K562 (cell line): ENCODE results near the gene KCNK7. TPM values are rescaled to one million over a fixed set of nuclear protein-coding genes. Genes with fewer than 3 reads are reported as not detected.

Source experiments
- CCAR2 ChIP-seq: fragments of 200-400 bp; formaldehyde crosslinking; IDR thresholded peaks from 2 replicates; pipeline ENCODE4 v1.6.1; 2017; ENCODE audit warnings: mild to moderate bottlenecking, low read depth, low read length
- FOS ChIP-seq: IDR thresholded peaks from 3 replicates; pipeline ENCODE4 v1.6.1; 2011; ENCODE audit not compliant: insufficient read length; ENCODE audit errors: extremely low read depth
- GTF2A2 ChIP-seq: IDR thresholded peaks from 2 replicates; pipeline ENCODE4 v1.6.1; 2016; ENCODE audit warnings: mild to moderate bottlenecking, missing genetic modification characterization, missing compliant biosample characterization
- HNRNPLL ChIP-seq: fragments of 200-400 bp; formaldehyde crosslinking; IDR thresholded peaks from 2 replicates; pipeline ENCODE4 v1.6.1; 2017; ENCODE audit warnings: low read length, low read depth, mild to moderate bottlenecking; ENCODE audit not compliant: poor library complexity, severe bottlenecking
- L3MBTL2 ChIP-seq: fragments of 450-650 bp; IDR thresholded peaks from 2 replicates; pipeline ENCODE4 v1.6.1; 2016; ENCODE audit warnings: mild to moderate bottlenecking, moderate library complexity
- MIER1 ChIP-seq: fragments of 450-650 bp; IDR thresholded peaks from 2 replicates; pipeline ENCODE4 v1.6.1; 2016; ENCODE audit warnings: antibody characterized with exemption, mild to moderate bottlenecking, low read depth
- NCOA4 ChIP-seq: fragments of 450-650 bp; IDR thresholded peaks from 2 replicates; pipeline ENCODE4 v1.6.1; 2018; ENCODE audit warnings: mild to moderate bottlenecking; ENCODE audit not compliant: partially characterized antibody
- NFYB ChIP-seq: IDR thresholded peaks from 2 replicates; pipeline ENCODE4 v1.6.1; 2011; ENCODE audit warnings: mild to moderate bottlenecking, moderate library complexity; ENCODE audit not compliant: insufficient read length; ENCODE audit errors: extremely low read depth
- NONO ChIP-seq, 2 experiments: fragments of 200-400 bp in 1 of 2; fragments of 450-650 bp in 1 of 2; formaldehyde crosslinking in 1 of 2; IDR thresholded peaks; 2 replicates each; pipeline ENCODE4 v1.6.1; 2017; ENCODE audit warnings: low read depth in 2 of 2, mild to moderate bottlenecking in 2 of 2, moderate library complexity in 2 of 2, low read length in 1 of 2
- SIN3B ChIP-seq: fragments of 450-650 bp; IDR thresholded peaks from 2 replicates; pipeline ENCODE4 v1.6.1; 2017; ENCODE audit warnings: low read depth, mild to moderate bottlenecking, moderate library complexity
- SOX6 ChIP-seq: fragments of 450-650 bp; IDR thresholded peaks from 2 replicates; pipeline ENCODE4 v1.6.1; 2014; ENCODE audit warnings: mild to moderate bottlenecking
- SRF ChIP-seq, 2 experiments: fragments of 250-450, 450-650 bp in 1 of 2; sonication (Bioruptor Pico) in 1 of 2; sonication (generic) in 1 of 2; formaldehyde crosslinking; IDR thresholded peaks; 2 replicates each; pipeline versions ENCODE4 v1.5.0 to v1.5.1; 2020 to 2022; ENCODE audit warnings: mild to moderate bottlenecking in 1 of 2, missing genetic modification reagents in 1 of 2
- TRIM28 ChIP-seq: fragments of 450-650 bp; IDR thresholded peaks from 2 replicates; pipeline ENCODE4 v1.6.1; 2017
- TSC22D4 ChIP-seq: fragments of 450-650 bp; IDR thresholded peaks from 2 replicates; pipeline ENCODE4 v1.6.1; 2016; ENCODE audit warnings: missing genetic modification characterization, missing biosample characterization, control low read depth
- ZNF121 ChIP-seq: sonication (generic); formaldehyde crosslinking; conservative IDR thresholded peaks from 2 replicates; pipeline ENCODE4 v1.8.0; 2022; ENCODE audit warnings: missing genetic modification reagents
- ZNF165 ChIP-seq: fragments of 250-450 bp; sonication (Bioruptor Pico); IDR thresholded peaks from 2 replicates; pipeline ENCODE4 v1.4.0; 2020; ENCODE audit warnings: borderline replicate concordance
- ZNF253 ChIP-seq: fragments of 250-450 bp; sonication (Bioruptor Pico); conservative IDR thresholded peaks from 2 replicates; pipeline ENCODE4 v1.6.1; 2021; ENCODE audit warnings: mild to moderate bottlenecking
- ZNF707 ChIP-seq: fragments of 250-450 bp; sonication (Bioruptor Pico); conservative IDR thresholded peaks from 2 replicates; pipeline ENCODE4 v1.8.0; 2022; ENCODE audit warnings: inconsistent platforms, mild to moderate bottlenecking, moderate library complexity
- ZNF830 ChIP-seq: fragments of 250-450 bp; sonication (Bioruptor Pico); IDR thresholded peaks from 2 replicates; pipeline ENCODE4 v1.5.0; 2021; ENCODE audit warnings: mild to moderate bottlenecking
- polyA plus RNA-seq, 8 experiments: library from polyadenylated mRNA; depleted of rRNA in 4 of 8; stranded (reverse) in 5 of 8; unstranded in 3 of 8; fragments of >200 nt; fragmentation: Nextera tagmentation in 2 of 8; fragmentation: Illumina TruSeq in 1 of 8; extraction: Ambion mirVana in 2 of 8; extraction: Trizol in 1 of 8; gene quantifications; 2 replicates each; pipeline versions ENCODE4 v1.2.1 to v1.2.3, GENCODE V29; 2011 to 2014; ENCODE audit warnings: inconsistent platforms in 1 of 8, missing spikeins in 1 of 8
- total RNA-seq, 7 experiments: library from RNA; depleted of rRNA in 6 of 7; stranded (reverse); fragments of >200 nt in 6 of 7; fragmentation: Illumina TruSeq in 2 of 7; extraction: Trizol in 2 of 7; gene quantifications; 2 replicates each; pipeline versions ENCODE4 v1.2.1 to v1.2.3, GENCODE V29; 2011 to 2021; ENCODE audit warnings: low replicate concordance in 1 of 7
- TF ChIP-seq, protein P1 (sequence below): sonication (generic); formaldehyde crosslinking; IDR thresholded peaks from 2 replicates; pipeline ENCODE4 v1.8.1; 2023; ENCODE audit warnings: mild to moderate bottlenecking, missing genetic modification reagents
- TF ChIP-seq, protein P2 (sequence below): fragments of 250-450 bp; sonication (Bioruptor Pico); IDR thresholded peaks from 2 replicates; pipeline ENCODE4 v1.8.0; 2021; ENCODE audit warnings: moderate library complexity, mild to moderate bottlenecking, inconsistent platforms
- TF ChIP-seq, protein P3 (sequence below): fragments of 250-450 bp; sonication (Bioruptor Pico); IDR thresholded peaks from 2 replicates; pipeline ENCODE4 v1.8.0; 2021; ENCODE audit warnings: borderline replicate concordance, mild to moderate bottlenecking, moderate library complexity; ENCODE audit not compliant: poor library complexity, severe bottlenecking
- TF ChIP-seq, protein P4 (sequence below): sonication (generic); formaldehyde crosslinking; IDR thresholded peaks from 2 replicates; pipeline ENCODE4 v1.8.1; 2022; ENCODE audit warnings: missing genetic modification reagents
- TF ChIP-seq, protein P5 (sequence below): sonication (generic); formaldehyde crosslinking; IDR thresholded peaks from 2 replicates; pipeline ENCODE4 v1.8.0; 2022; ENCODE audit warnings: mild to moderate bottlenecking, missing genetic modification reagents

Gene KCNK7
- total and polyA plus RNA-seq, 9 of the 15 experiments (the other 6 are each of a cell fraction or from before 2014, with no cell fraction given) = 0.07 to 0.40 TPM; not detected in 7

DNA sequence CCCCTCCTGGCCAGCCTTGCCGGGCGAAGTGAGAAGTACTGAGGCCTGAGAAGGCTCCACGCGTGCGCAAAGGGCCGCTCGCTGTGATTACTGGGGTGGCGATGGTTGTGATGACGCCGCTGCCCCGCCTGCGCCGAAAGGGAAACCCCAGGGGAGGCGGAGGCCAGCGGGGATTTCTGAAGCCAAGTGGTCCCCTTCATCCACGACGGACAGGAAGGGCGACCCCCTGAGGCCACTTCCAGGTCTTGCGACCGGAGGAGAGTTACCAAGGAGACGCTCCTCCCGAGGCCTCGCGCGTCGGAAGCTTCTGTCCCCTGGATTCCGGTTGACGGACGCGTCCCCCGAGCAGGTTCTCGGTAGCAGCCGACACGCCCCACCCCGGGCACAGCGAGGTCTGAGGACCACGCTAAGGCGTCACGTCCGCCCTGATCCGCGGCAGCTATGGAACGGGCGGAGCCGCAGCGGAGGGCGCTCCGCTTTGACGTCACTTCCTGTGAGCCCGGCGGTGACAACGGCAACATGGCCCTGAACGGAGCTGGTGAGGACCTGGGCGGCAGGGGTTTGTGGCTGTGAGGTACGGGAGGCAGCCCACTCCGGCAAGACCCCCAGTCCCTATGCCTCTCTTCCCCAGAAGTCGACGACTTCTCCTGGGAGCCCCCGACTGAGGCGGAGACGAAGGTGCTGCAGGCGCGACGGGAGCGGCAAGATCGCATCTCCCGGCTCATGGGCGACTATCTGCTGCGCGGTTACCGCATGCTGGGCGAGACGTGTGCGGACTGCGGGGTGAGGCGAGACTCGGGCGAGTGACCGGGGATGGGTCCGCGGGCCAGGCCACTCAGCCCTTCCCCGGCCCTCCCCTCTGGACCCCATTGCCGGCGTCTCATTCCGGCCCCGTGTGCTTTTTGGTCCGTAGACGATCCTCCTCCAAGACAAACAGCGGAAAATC is 25.4 kb downstream of the KCNK7 start, which contains the start of gene ZNRD2 (continued):
- TF ChIP-seq, protein P1, sequence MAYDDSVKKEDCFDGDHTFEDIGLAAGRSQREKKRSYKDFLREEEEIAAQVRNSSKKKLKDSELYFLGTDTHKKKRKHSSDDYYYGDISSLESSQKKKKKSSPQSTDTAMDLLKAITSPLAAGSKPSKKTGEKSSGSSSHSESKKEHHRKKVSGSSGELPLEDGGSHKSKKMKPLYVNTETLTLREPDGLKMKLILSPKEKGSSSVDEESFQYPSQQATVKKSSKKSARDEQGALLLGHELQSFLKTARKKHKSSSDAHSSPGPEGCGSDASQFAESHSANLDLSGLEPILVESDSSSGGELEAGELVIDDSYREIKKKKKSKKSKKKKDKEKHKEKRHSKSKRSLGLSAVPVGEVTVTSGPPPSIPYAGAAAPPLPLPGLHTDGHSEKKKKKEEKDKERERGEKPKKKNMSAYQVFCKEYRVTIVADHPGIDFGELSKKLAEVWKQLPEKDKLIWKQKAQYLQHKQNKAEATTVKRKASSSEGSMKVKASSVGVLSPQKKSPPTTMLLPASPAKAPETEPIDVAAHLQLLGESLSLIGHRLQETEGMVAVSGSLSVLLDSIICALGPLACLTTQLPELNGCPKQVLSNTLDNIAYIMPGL (CRISPR knock-in tag) = peak; percentile 45; the same call in 1 of the 2 replicates
- TF ChIP-seq ZNF121 (no peak), ZNF253 (CRISPR knock-in tag) (no peak), L3MBTL2 (peak; percentile 84), MIER1 (no peak), SIN3B (peak; percentile 99), CCAR2 (no peak), NCOA4 (no peak), SOX6 (0 out of 2 replicates have a peak, but pooled peaks have one; percentile 3), SRF (CRISPR knock-in tag; IDR thresholded peaks at IDR 0.05) (peak in 1 of 2 experiments; percentile 5; a peak in 2 of 4 replicates), FOS (no peak), ZNF830 (CRISPR knock-in tag) (no peak), ZNF707 (CRISPR knock-in tag) (no peak), HNRNPLL (peak; percentile 60), ZNF165 (CRISPR knock-in tag) (no peak), NFYB (no peak), TRIM28 (no peak), TSC22D4 (tag) (no peak), GTF2A2 (tag) (no peak), NONO (IDR thresholded peaks at IDR 0.05; ENCODE audit: low read depth in 2 of 2, low read length in 1 of 2) (no peak)
- TF ChIP-seq, protein P2, sequence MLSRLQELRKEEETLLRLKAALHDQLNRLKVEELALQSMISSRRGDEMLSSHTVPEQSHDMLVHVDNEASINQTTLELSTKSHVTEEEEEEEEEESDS = no peak
- TF ChIP-seq, protein P3, sequence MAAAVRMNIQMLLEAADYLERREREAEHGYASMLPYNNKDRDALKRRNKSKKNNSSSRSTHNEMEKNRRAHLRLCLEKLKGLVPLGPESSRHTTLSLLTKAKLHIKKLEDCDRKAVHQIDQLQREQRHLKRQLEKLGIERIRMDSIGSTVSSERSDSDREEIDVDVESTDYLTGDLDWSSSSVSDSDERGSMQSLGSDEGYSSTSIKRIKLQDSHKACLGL (CRISPR knock-in tag) = no peak
- TF ChIP-seq, protein P4, sequence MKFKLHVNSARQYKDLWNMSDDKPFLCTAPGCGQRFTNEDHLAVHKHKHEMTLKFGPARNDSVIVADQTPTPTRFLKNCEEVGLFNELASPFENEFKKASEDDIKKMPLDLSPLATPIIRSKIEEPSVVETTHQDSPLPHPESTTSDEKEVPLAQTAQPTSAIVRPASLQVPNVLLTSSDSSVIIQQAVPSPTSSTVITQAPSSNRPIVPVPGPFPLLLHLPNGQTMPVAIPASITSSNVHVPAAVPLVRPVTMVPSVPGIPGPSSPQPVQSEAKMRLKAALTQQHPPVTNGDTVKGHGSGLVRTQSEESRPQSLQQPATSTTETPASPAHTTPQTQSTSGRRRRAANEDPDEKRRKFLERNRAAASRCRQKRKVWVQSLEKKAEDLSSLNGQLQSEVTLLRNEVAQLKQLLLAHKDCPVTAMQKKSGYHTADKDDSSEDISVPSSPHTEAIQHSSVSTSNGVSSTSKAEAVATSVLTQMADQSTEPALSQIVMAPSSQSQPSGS = no peak
- TF ChIP-seq, protein P5, sequence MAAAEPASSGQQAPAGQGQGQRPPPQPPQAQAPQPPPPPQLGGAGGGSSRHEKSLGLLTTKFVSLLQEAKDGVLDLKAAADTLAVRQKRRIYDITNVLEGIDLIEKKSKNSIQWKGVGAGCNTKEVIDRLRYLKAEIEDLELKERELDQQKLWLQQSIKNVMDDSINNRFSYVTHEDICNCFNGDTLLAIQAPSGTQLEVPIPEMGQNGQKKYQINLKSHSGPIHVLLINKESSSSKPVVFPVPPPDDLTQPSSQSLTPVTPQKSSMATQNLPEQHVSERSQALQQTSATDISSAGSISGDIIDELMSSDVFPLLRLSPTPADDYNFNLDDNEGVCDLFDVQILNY (CRISPR knock-in tag) = no peak
